ENCODE data around the gene CR1L. TPM values are rescaled to one million over a fixed set of nuclear protein-coding genes. Genes with fewer than 3 reads are reported as not detected.
A peak's percentile ranks its signal among the peaks of the same experiment; 100 is the strongest.
"Not testable (repeated sequence)": the region's sequence is repeated elsewhere in the genome, so short reads cannot be mapped to it uniquely, and the experiment has no call there.

Gene CR1L
- total RNA-seq, 1 experiment from 2014 or later = not detected

- Histone ChIP-seq H3F3A (ENCODE audit: low read length, unreplicated experiment) (no peaks in the 10 kb centered on the region), H3K9me3 (ENCODE audit: low read length) (no peaks in the 10 kb centered on the region), H3K9me2 (replicated peaks; ENCODE audit: low read length) (no peaks in the 10 kb centered on the region), H3K4me2 (ENCODE audit: low read length) (no peak overlapping the region), H3K27ac (ENCODE audit: low read length) (no peak overlapping the region), H2AFZ (ENCODE audit: low read length) (no peak overlapping the region), H3K36me3 (ENCODE audit: low read depth, low read length) (no peaks in the 10 kb centered on the region), H3K4me3 (ENCODE audit: low read length) (no peak overlapping the region), H3K79me2 (ENCODE audit: low read length) (no peaks in the 10 kb centered on the region), H3K9ac (ENCODE audit: low read length) (no peak overlapping the region), H3K27me3 (ENCODE audit: low read length) (peaks cover 36% of the 10 kb centered on the region), H3K4me1 (ENCODE audit: insufficient read depth, low read length) (no peaks in the 10 kb centered on the region), H4K20me1 (ENCODE audit: low read length) (no peaks in the 10 kb centered on the region)
- ATAC-seq (no peak), DNase-seq (no peak)
- ChIA-PET POLR2A (ENCODE audit: unreplicated experiment) (no interaction called here), CTCF (no interaction called here)
- BruUV-seq (replicated peaks) = no TSS peak
- intact Hi-C loops (cut with micrococcal nuclease) = no loop called here
- TF ChIP-seq EZH2 (IDR thresholded peaks at IDR 0.05; ENCODE audit: low read length, unreplicated experiment) (no peak), CTCF (conservative IDR thresholded peaks at IDR 0.05; ENCODE audit: low read depth, low read length) (no peak), EZH2phosphoT487 (IDR thresholded peaks at IDR 0.05; ENCODE audit: borderline replicate concordance, low read length) (no peak)
Measured at GRCh38 chr1:207658408-207658807, 13.5 kb downstream of the CR1L start.

- peaks cover 34% of the 10 kb centered on the region for H3K27me3 ChIP-seq (ENCODE audit: low read length)
- intact Hi-C loops (cut with micrococcal nuclease) = no loop called here
- no peaks in the 10 kb centered on the region for H3K9me3 ChIP-seq (ENCODE audit: low read length)
- CTCF ChIA-PET = no interaction called here
- no peaks in the 10 kb centered on the region for H3F3A ChIP-seq (ENCODE audit: low read length, unreplicated experiment)
- H3K79me2 ChIP-seq (ENCODE audit: low read length) = no peaks in the 10 kb centered on the region
- no peaks in the 10 kb centered on the region for H3K4me1 ChIP-seq (ENCODE audit: insufficient read depth, low read length)
- TF ChIP-seq CTCF (conservative IDR thresholded peaks at IDR 0.05; ENCODE audit: low read depth, low read length) (no peak), EZH2phosphoT487 (IDR thresholded peaks at IDR 0.05; ENCODE audit: borderline replicate concordance, low read length) (no peak), EZH2 (IDR thresholded peaks at IDR 0.05; ENCODE audit: low read length, unreplicated experiment) (no peak)
- ATAC-seq = no peak; the same call in 1 of the 2 replicates
- H3K27ac ChIP-seq (ENCODE audit: low read length) = no peak overlapping the region
- no peaks in the 10 kb centered on the region for H3K9me2 ChIP-seq (replicated peaks; ENCODE audit: low read length)
- no peak overlapping the region for H3K9ac ChIP-seq (ENCODE audit: low read length)
- no peak overlapping the region for H3K4me2 ChIP-seq (ENCODE audit: low read length)
- no peak overlapping the region for H3K4me3 ChIP-seq (ENCODE audit: low read length)
- no TSS peak for BruUV-seq (replicated peaks)
- H2AFZ ChIP-seq (ENCODE audit: low read length) = no peak overlapping the region
- POLR2A ChIA-PET (ENCODE audit: unreplicated experiment) = no interaction called here
- H3K36me3 ChIP-seq (ENCODE audit: low read depth, low read length) = no peaks in the 10 kb centered on the region
- no peak for DNase-seq
- H4K20me1 ChIP-seq (ENCODE audit: low read length) = no peaks in the 10 kb centered on the region
Measured at GRCh38 chr1:207658904-207659485, 14.1 kb downstream of the CR1L start.

GRCh38 chr1:207659545-207660153, 14.7 kb downstream of the CR1L start:
- H3K79me2 ChIP-seq (ENCODE audit: low read length) = no peaks in the 10 kb centered on the region
- no peak overlapping the region for H3K9ac ChIP-seq (ENCODE audit: low read length)
- ATAC-seq (peak; percentile 42), DNase-seq (peak; percentile 63)
- H2AFZ ChIP-seq (ENCODE audit: low read length) = no peak overlapping the region
- CTCF ChIA-PET = no interaction called here
- POLR2A ChIA-PET (ENCODE audit: unreplicated experiment) = no interaction called here
- intact Hi-C loops (cut with micrococcal nuclease) = no loop called here
- no peaks in the 10 kb centered on the region for H4K20me1 ChIP-seq (ENCODE audit: low read length)
- no peak for TF ChIP-seq EZH2phosphoT487 (IDR thresholded peaks at IDR 0.05; ENCODE audit: borderline replicate concordance, low read length)
- no peak for TF ChIP-seq CTCF (conservative IDR thresholded peaks at IDR 0.05; ENCODE audit: low read depth, low read length)
- TF ChIP-seq EZH2 (IDR thresholded peaks at IDR 0.05; ENCODE audit: low read length, unreplicated experiment) = no peak
- no peaks in the 10 kb centered on the region for H3K4me1 ChIP-seq (ENCODE audit: insufficient read depth, low read length)
- no peaks in the 10 kb centered on the region for H3K9me3 ChIP-seq (ENCODE audit: low read length)
- H3K27ac ChIP-seq (ENCODE audit: low read length) = no peak overlapping the region
- peaks cover 40% of the 10 kb centered on the region for H3K27me3 ChIP-seq (ENCODE audit: low read length)
- H3K4me3 ChIP-seq (ENCODE audit: low read length) = no peak overlapping the region
- H3F3A ChIP-seq (ENCODE audit: low read length, unreplicated experiment) = no peaks in the 10 kb centered on the region
- no peaks in the 10 kb centered on the region for H3K9me2 ChIP-seq (replicated peaks; ENCODE audit: low read length)
- no TSS peak for BruUV-seq (replicated peaks)
- no peak overlapping the region for H3K4me2 ChIP-seq (ENCODE audit: low read length)
- no peaks in the 10 kb centered on the region for H3K36me3 ChIP-seq (ENCODE audit: low read depth, low read length)

GRCh38 chr1:207661420-207661819, 16.5 kb downstream of the CR1L start:
- H3K9me2 ChIP-seq (replicated peaks; ENCODE audit: low read length); H3K9ac ChIP-seq (ENCODE audit: low read length); intact Hi-C loops (cut with micrococcal nuclease); H3K27ac ChIP-seq (ENCODE audit: low read length); H3K4me1 ChIP-seq (ENCODE audit: insufficient read depth, low read length); DNase-seq; H3K4me2 ChIP-seq (ENCODE audit: low read length); CTCF ChIA-PET; H3K79me2 ChIP-seq (ENCODE audit: low read length); BruUV-seq (replicated peaks); H3K9me3 ChIP-seq (ENCODE audit: low read length); H3K36me3 ChIP-seq (ENCODE audit: low read depth, low read length); H4K20me1 ChIP-seq (ENCODE audit: low read length); POLR2A ChIA-PET (ENCODE audit: unreplicated experiment); ATAC-seq; H3K4me3 ChIP-seq (ENCODE audit: low read length); H2AFZ ChIP-seq (ENCODE audit: low read length); H3F3A ChIP-seq (ENCODE audit: low read length, unreplicated experiment): not testable (repeated sequence)
- H3K27me3 ChIP-seq (ENCODE audit: low read length) = peaks cover 51% of the 10 kb centered on the region

Measured in PC-3 (cell line).